Measurements from ENCODE around the gene P2RX5.
A peak's percentile ranks its signal among the peaks of the same experiment; 100 is the strongest.
"Not testable (repeated sequence)": the region's sequence is repeated elsewhere in the genome, so short reads cannot be mapped to it uniquely, and the experiment has no call there.

The P2RX5 gene

DNA sequence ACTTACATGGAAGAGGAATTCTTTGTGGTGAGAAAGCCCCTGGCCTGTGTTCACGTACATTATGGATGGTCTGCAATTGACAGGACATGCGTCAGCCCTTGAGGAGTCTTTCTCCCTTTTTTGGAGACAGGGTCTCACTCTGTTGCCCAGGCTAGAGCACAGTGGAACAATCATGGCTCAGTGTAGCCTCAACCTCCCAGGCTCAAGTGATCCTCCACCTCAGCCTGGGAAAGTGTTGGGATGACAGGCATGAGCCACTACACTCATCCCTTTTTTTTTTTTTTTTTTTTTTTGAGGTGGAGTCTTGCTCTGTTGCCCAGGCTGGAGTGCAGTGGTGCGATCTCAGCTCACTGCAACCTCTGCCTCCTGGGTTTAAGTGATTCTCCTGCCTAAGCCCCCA, 32.1 kb upstream of the P2RX5 start:
- not testable (repeated sequence) for H3K9ac ChIP-seq (ENCODE audit: low read length); H3K18ac ChIP-seq (ENCODE audit: low read length); H4K8ac ChIP-seq (ENCODE audit: low read depth, low read length); DNase-seq; H2BK15ac ChIP-seq (replicated peaks; ENCODE audit: low read depth); H3K27me3 ChIP-seq (ENCODE audit: insufficient read depth, low read length, poor library complexity); H3K4ac ChIP-seq (ENCODE audit: low read depth, low read length); H3K4me2 ChIP-seq (ENCODE audit: low read length); H4K5ac ChIP-seq (ENCODE audit: low read length); H3K27ac ChIP-seq (ENCODE audit: low read depth, low read length); H2AK5ac ChIP-seq (ENCODE audit: low read length); H3K4me3 ChIP-seq (ENCODE audit: low read length); H3K23ac ChIP-seq (ENCODE audit: low read length); H2BK120ac ChIP-seq (ENCODE audit: low read depth, low read length); H3K4me1 ChIP-seq (ENCODE audit: control insufficient read depth, low read depth, low read length); H2BK5ac ChIP-seq (ENCODE audit: low read length); H3K56ac ChIP-seq (ENCODE audit: low read length)
- peaks cover 20% of the 10 kb centered on the region for H3K79me1 ChIP-seq (ENCODE audit: low read length)
- H3K36me3 ChIP-seq (ENCODE audit: control insufficient read depth, insufficient read depth, low read length) = peaks cover 11% of the 10 kb centered on the region
- no CpG with 5 or more reads among the region's 3 CpGs for WGBS (ENCODE audit: extremely low coverage, insufficient coverage, low lambda C conversion rate)
- H3K79me2 ChIP-seq (ENCODE audit: control insufficient read depth, insufficient read depth, low read length) = peaks cover 27% of the 10 kb centered on the region

DNA sequence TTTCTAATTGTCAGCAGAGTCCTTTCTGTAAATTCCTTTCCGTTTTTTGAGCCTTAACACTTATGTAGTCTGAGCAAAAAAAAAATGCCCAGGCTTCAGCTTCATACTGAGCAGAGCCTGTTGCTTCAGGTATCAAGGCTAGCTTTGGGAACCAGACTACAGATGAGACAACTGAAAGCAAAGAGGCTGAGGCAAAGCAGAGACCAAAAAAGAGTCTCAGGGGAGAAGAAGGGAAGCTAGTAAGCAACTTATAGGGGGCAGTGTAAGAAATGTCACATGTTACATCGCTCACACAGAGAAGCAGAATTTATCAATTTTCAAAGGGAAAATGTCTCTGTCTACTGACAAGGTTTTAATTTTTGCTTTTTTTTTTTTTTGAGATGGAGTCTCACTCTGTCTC, 31.1 kb upstream of the P2RX5 start:
- H3K36me3 ChIP-seq (ENCODE audit: control insufficient read depth, insufficient read depth, low read length) = peaks cover 11% of the 10 kb centered on the region
- DNase-seq = no peak
- peaks cover 20% of the 10 kb centered on the region for H3K79me1 ChIP-seq (ENCODE audit: low read length)
- no peak overlapping the region for H4K8ac ChIP-seq (ENCODE audit: low read depth, low read length)
- no peak overlapping the region for H3K9ac ChIP-seq (ENCODE audit: low read length)
- no peak overlapping the region for H2BK120ac ChIP-seq (ENCODE audit: low read depth, low read length)
- no peak overlapping the region for H3K4ac ChIP-seq (ENCODE audit: low read depth, low read length)
- H3K27me3 ChIP-seq (ENCODE audit: insufficient read depth, low read length, poor library complexity) = no peaks in the 10 kb centered on the region
- H3K23ac ChIP-seq (ENCODE audit: low read length) = no peak overlapping the region
- no CpG with 5 or more reads among the region's 2 CpGs for WGBS (ENCODE audit: extremely low coverage, insufficient coverage, low lambda C conversion rate)
- H4K5ac ChIP-seq (ENCODE audit: low read length) = no peak overlapping the region
- H2BK5ac ChIP-seq (ENCODE audit: low read length) = no peak overlapping the region
- H3K18ac ChIP-seq (ENCODE audit: low read length) = no peak overlapping the region
- no peak overlapping the region for H2BK15ac ChIP-seq (replicated peaks; ENCODE audit: low read depth)
- H3K79me2 ChIP-seq (ENCODE audit: control insufficient read depth, insufficient read depth, low read length) = peaks cover 27% of the 10 kb centered on the region
- H2AK5ac ChIP-seq (ENCODE audit: low read length) = no peak overlapping the region
- H3K27ac ChIP-seq (ENCODE audit: low read depth, low read length) = no peak overlapping the region
- H3K4me1 ChIP-seq (ENCODE audit: control insufficient read depth, low read depth, low read length) = peaks cover 3% of the 10 kb centered on the region
- no peak overlapping the region for H3K4me2 ChIP-seq (ENCODE audit: low read length)
- H3K56ac ChIP-seq (ENCODE audit: low read length) = no peak overlapping the region
- H3K4me3 ChIP-seq (ENCODE audit: low read length) = no peak overlapping the region

DNA sequence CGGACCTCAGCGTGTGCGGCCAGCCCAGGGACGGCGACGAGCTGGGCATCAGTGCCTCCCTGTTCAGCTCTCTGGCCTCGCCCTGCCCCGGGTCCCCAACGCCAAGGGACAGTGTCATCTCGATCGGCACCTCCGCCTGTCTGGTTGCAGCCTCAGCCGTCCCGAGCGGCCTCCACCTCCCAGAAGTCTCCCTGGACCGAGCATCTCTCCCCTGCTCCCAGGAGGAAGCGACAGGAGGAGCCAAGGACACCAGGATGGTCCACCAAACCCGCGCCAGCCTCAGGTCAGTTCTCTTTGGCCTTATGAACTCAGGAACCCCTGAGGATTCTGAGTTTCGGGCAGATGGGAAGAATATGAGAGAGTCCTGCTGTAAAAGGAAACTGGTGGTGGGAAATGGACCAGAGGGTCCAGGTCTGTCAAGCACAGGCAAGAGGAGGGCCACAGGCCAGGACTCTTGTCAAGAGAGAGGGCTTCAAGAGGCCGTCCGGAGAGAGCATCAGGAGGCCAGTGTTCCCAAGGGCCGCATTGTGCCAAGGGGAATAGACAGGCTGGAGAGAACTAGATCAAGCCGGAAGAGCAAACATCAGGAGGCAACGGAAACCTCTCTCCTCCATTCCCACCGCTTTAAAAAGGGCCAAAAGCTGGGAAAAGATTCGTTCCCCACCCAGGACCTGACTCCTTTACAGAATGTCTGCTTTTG, 28.6 kb upstream of the P2RX5 start:
- H3K9ac ChIP-seq (ENCODE audit: low read length) = peak overlapping the region; percentile 87
- no peak overlapping the region for H2BK120ac ChIP-seq (ENCODE audit: low read depth, low read length)
- H3K79me2 ChIP-seq (ENCODE audit: control insufficient read depth, insufficient read depth, low read length) = peaks cover 27% of the 10 kb centered on the region
- H3K27ac ChIP-seq (ENCODE audit: low read depth, low read length) = no peak overlapping the region
- peaks cover 11% of the 10 kb centered on the region for H3K36me3 ChIP-seq (ENCODE audit: control insufficient read depth, insufficient read depth, low read length)
- peak overlapping the region; percentile 66 for H3K4me2 ChIP-seq (ENCODE audit: low read length)
- no peak overlapping the region for H2BK15ac ChIP-seq (replicated peaks; ENCODE audit: low read depth)
- WGBS (ENCODE audit: extremely low coverage, insufficient coverage, low lambda C conversion rate) = no CpG with 5 or more reads among the region's 27 CpGs
- peak overlapping the region; percentile 87 for H3K56ac ChIP-seq (ENCODE audit: low read length)
- peak; percentile 48 for DNase-seq
- H2AK5ac ChIP-seq (ENCODE audit: low read length) = no peak overlapping the region
- no peaks in the 10 kb centered on the region for H3K4me1 ChIP-seq (ENCODE audit: control insufficient read depth, low read depth, low read length)
- peak overlapping the region; percentile 47 for H3K4me3 ChIP-seq (ENCODE audit: low read length)
- H3K27me3 ChIP-seq (ENCODE audit: insufficient read depth, low read length, poor library complexity) = no peaks in the 10 kb centered on the region
- H4K8ac ChIP-seq (ENCODE audit: low read depth, low read length) = no peak overlapping the region
- no peak overlapping the region for H2BK5ac ChIP-seq (ENCODE audit: low read length)
- no peak overlapping the region for H3K23ac ChIP-seq (ENCODE audit: low read length)
- no peak overlapping the region for H3K4ac ChIP-seq (ENCODE audit: low read depth, low read length)
- H3K18ac ChIP-seq (ENCODE audit: low read length) = no peak overlapping the region
- H3K79me1 ChIP-seq (ENCODE audit: low read length) = peaks cover 20% of the 10 kb centered on the region
- no peak overlapping the region for H4K5ac ChIP-seq (ENCODE audit: low read length)

DNA sequence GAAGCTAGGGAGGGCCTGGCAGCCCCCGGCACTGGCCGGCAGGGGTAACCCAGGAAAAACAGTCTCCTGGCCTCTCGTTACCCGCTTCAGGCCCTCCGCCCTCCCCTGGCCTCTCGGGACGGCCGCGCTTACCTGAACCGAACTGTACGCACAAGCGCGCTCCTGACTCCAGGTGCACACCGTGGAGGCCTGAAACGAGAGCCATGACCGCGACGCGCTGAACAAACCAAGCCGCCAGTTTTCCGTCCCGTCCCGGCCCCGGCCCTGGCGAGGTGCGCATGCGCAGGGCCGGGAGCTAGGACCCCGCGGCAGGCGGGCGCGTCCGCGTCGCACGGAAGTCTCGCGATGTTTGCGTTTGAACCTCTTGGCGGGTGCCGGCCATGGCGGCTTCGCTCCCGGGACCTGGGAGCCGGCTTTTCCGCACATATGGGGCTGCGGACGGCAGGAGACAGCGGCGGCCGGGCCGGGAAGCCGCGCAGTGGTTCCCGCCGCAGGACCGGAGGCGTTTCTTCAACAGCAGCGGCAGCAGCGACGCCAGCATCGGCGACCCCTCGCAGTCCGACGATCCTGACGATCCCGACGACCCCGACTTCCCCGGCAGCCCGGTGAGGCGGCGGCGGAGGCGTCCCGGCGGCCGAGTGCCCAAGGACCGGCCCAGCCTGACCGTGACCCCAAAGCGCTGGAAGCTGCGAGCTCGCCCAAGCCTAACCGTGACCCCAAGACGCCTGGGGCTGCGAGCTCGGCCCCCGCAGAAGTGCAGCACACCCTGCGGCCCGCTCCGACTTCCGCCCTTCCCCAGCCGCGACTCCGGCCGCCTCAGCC, 27.8 kb upstream of the P2RX5 start, which contains the start of gene HASPIN:
HASPIN (plus strand) TSS at position 348 of the 822 bp plus-strand sequence; CDS start at position 381, 33 bp downstream.
- peak within 1 kb of the TSS; percentile 92 for H3K4me3 ChIP-seq (ENCODE audit: low read length)
- peak within 1 kb of the TSS; percentile 91 for H4K8ac ChIP-seq (ENCODE audit: low read depth, low read length)
- no peaks in the 10 kb centered on the region for H3K27me3 ChIP-seq (ENCODE audit: insufficient read depth, low read length, poor library complexity)
- H3K56ac ChIP-seq (ENCODE audit: low read length) = peak within 1 kb of the TSS; percentile 100
- peaks cover 11% of the 10 kb centered on the region for H3K36me3 ChIP-seq (ENCODE audit: control insufficient read depth, insufficient read depth, low read length)
- H3K4ac ChIP-seq (ENCODE audit: low read depth, low read length) = no peak within 1 kb of the TSS
- H3K79me1 ChIP-seq (ENCODE audit: low read length) = peaks cover 20% of the 10 kb centered on the region
- peaks cover 27% of the 10 kb centered on the region for H3K79me2 ChIP-seq (ENCODE audit: control insufficient read depth, insufficient read depth, low read length)
- H3K4me1 ChIP-seq (ENCODE audit: control insufficient read depth, low read depth, low read length) = no peaks in the 10 kb centered on the region
- no CpG with 5 or more reads among the region's 98 CpGs for whole genome bisulfite sequencing (ENCODE audit: extremely low coverage, insufficient coverage, low lambda C conversion rate)
- peak within 1 kb of the TSS; percentile 96 for H3K9ac ChIP-seq (ENCODE audit: low read length)
- peak within 1 kb of the TSS; percentile 46 for H3K18ac ChIP-seq (ENCODE audit: low read length)
- no peak within 1 kb of the TSS for H2BK15ac ChIP-seq (replicated peaks; ENCODE audit: low read depth)
- no peak within 1 kb of the TSS for H2AK5ac ChIP-seq (ENCODE audit: low read length)
- H4K5ac ChIP-seq (ENCODE audit: low read length) = no peak within 1 kb of the TSS
- H3K27ac ChIP-seq (ENCODE audit: low read depth, low read length) = peak within 1 kb of the TSS; percentile 57
- peak within 1 kb of the TSS; percentile 66 for H3K4me2 ChIP-seq (ENCODE audit: low read length)
- H3K23ac ChIP-seq (ENCODE audit: low read length) = peak within 1 kb of the TSS; percentile 95
- H2BK120ac ChIP-seq (ENCODE audit: low read depth, low read length) = no peak within 1 kb of the TSS
- H2BK5ac ChIP-seq (ENCODE audit: low read length) = peak within 1 kb of the TSS; percentile 87
- peak; percentile 93 for DNase-seq

DNA sequence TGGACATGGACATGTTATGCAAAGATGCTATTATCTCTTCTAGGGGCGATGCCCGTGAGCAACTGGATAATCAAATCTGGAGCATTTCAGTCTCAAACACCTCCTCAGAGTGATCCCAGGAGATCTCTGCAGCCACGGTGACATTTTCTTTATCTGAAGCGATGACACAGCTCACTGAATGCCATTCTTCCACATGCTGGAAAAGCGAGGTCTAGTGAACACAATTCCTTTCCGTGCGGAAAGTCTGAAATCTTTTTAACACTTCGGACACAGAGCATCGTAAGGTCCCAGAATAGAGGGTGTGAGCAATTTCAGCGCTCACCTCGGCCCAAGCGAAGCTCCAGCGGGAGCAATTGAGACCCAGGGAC, 27.2 kb upstream of the P2RX5 start:
- no peaks in the 10 kb centered on the region for H3K4me1 ChIP-seq (ENCODE audit: control insufficient read depth, low read depth, low read length)
- no peak overlapping the region for H2BK5ac ChIP-seq (ENCODE audit: low read length)
- H3K18ac ChIP-seq (ENCODE audit: low read length) = peak overlapping the region; percentile 19
- peak overlapping the region; percentile 92 for H3K4me3 ChIP-seq (ENCODE audit: low read length)
- no peak for DNase-seq
- no peak overlapping the region for H2AK5ac ChIP-seq (ENCODE audit: low read length)
- H3K4me2 ChIP-seq (ENCODE audit: low read length) = peak overlapping the region; percentile 37
- H3K9ac ChIP-seq (ENCODE audit: low read length) = peak overlapping the region; percentile 96
- H3K36me3 ChIP-seq (ENCODE audit: control insufficient read depth, insufficient read depth, low read length) = peaks cover 11% of the 10 kb centered on the region
- H3K27ac ChIP-seq (ENCODE audit: low read depth, low read length) = no peak overlapping the region
- H4K5ac ChIP-seq (ENCODE audit: low read length) = no peak overlapping the region
- H4K8ac ChIP-seq (ENCODE audit: low read depth, low read length) = no peak overlapping the region
- H2BK120ac ChIP-seq (ENCODE audit: low read depth, low read length) = no peak overlapping the region
- no peak overlapping the region for H2BK15ac ChIP-seq (replicated peaks; ENCODE audit: low read depth)
- H3K27me3 ChIP-seq (ENCODE audit: insufficient read depth, low read length, poor library complexity) = no peaks in the 10 kb centered on the region
- WGBS (ENCODE audit: extremely low coverage, insufficient coverage, low lambda C conversion rate) = no CpG with 5 or more reads among the region's 13 CpGs
- H3K79me1 ChIP-seq (ENCODE audit: low read length) = peaks cover 20% of the 10 kb centered on the region
- H3K23ac ChIP-seq (ENCODE audit: low read length) = no peak overlapping the region
- no peak overlapping the region for H3K4ac ChIP-seq (ENCODE audit: low read depth, low read length)
- peaks cover 27% of the 10 kb centered on the region for H3K79me2 ChIP-seq (ENCODE audit: control insufficient read depth, insufficient read depth, low read length)
- H3K56ac ChIP-seq (ENCODE audit: low read length) = peak overlapping the region; percentile 100
